GM12878 (cell line): ENCODE data around the gene ASCL4. TPM values are rescaled to one million over a fixed set of nuclear protein-coding genes. Genes with fewer than 3 reads are reported as not detected.

Experiments
- polyA plus RNA-seq, 11 experiments: library from polyadenylated mRNA; depleted of rRNA in 4 of 11; unstranded in 6 of 11; stranded (reverse) in 5 of 11; fragments of >200 nt; fragmentation: Nextera tagmentation in 4 of 11; fragmentation: Illumina TruSeq in 1 of 11; extraction: Ambion mirVana in 4 of 11; extraction: Trizol in 1 of 11; gene quantifications; 1 replicate in 1 of 11; 2 replicates in 10 of 11; pipeline versions ENCODE4 v1.2.1 to v1.2.3, GENCODE V29; 2011 to 2016; ENCODE audit warnings: inconsistent platforms in 2 of 11, missing spikeins in 2 of 11, low read depth in 1 of 11
- total RNA-seq, 4 experiments: library from RNA; depleted of rRNA in 3 of 4; stranded (reverse); fragments of >200 nt in 3 of 4; fragmentation: Illumina TruSeq in 1 of 4; extraction: Trizol in 1 of 4; gene quantifications; 2 replicates each; pipeline versions ENCODE4 v1.2.1 to v1.2.3, GENCODE V29; 2013 to 2021

Gene ASCL4
- total and polyA plus RNA-seq, 10 of the 15 experiments (the other 5 are each of a cell fraction or from before 2014, with no cell fraction given): not detected

Other genes starting within 250 kb of the ASCL4 start
- gene PWP1, start 88.9 kb upstream of the ASCL4 start, total RNA-seq (2014; rRNA removed): 42.4 and 46.3 TPM in 2 replicates
- gene PWP1, start 88.9 kb upstream of the ASCL4 start, total RNA-seq (2014; rRNA removed; fragmentation: Illumina TruSeq; extraction: Trizol): 64.0 and 65.2 TPM in 2 replicates
- gene PWP1, start 88.9 kb upstream of the ASCL4 start, total RNA-seq (2021): 45.7 and 49.4 TPM in 2 replicates
- 93.0 and 117 TPM in 2 replicates for gene PWP1, start 88.9 kb upstream of the ASCL4 start, polyA plus RNA-seq (2011; rRNA removed)
- gene PWP1, start 88.9 kb upstream of the ASCL4 start, polyA plus RNA-seq (2014; fragmentation: Illumina TruSeq; extraction: Trizol): 76.1 and 83.5 TPM in 2 replicates
- 100 to 1,000 TPM; 244 to 283 TPM for gene PWP1, start 88.9 kb upstream of the ASCL4 start, polyA plus RNA-seq (2014; fragmentation: Nextera tagmentation; extraction: Ambion mirVana)
- 37.4 and 46.5 TPM in 2 replicates for gene PWP1, start 88.9 kb upstream of the ASCL4 start, polyA plus RNA-seq (2014; rRNA removed)
- 100 to 1,000 TPM in 1 of 2 experiments, 10 to 100 TPM in 1; 99.4 to 108 TPM for gene PWP1, start 88.9 kb upstream of the ASCL4 start, polyA plus RNA-seq (2016; fragmentation: Nextera tagmentation; extraction: Ambion mirVana)
- gene PRDM4, start 13.6 kb upstream of the ASCL4 start, total RNA-seq (2014; rRNA removed): 16.9 and 19.9 TPM in 2 replicates
- 15.0 and 15.4 TPM in 2 replicates for gene PRDM4, start 13.6 kb upstream of the ASCL4 start, total RNA-seq (2014; rRNA removed; fragmentation: Illumina TruSeq; extraction: Trizol)
- 20.0 and 22.0 TPM in 2 replicates for gene PRDM4, start 13.6 kb upstream of the ASCL4 start, total RNA-seq (2021)
- gene PRDM4, start 13.6 kb upstream of the ASCL4 start, polyA plus RNA-seq (2011; rRNA removed): 18.8 and 22.2 TPM in 2 replicates
- gene PRDM4, start 13.6 kb upstream of the ASCL4 start, polyA plus RNA-seq (2014; fragmentation: Illumina TruSeq; extraction: Trizol): 18.8 and 27.0 TPM in 2 replicates
- 1 to 10 TPM; 5.1 to 5.9 TPM for gene PRDM4, start 13.6 kb upstream of the ASCL4 start, polyA plus RNA-seq (2014; fragmentation: Nextera tagmentation; extraction: Ambion mirVana)
- 12.4 and 14.6 TPM in 2 replicates for gene PRDM4, start 13.6 kb upstream of the ASCL4 start, polyA plus RNA-seq (2014; rRNA removed)
- 10 to 100 TPM; 12.2 to 13.9 TPM for gene PRDM4, start 13.6 kb upstream of the ASCL4 start, polyA plus RNA-seq (2016; fragmentation: Nextera tagmentation; extraction: Ambion mirVana)